GM12873 (cell line): ENCODE measurements around the gene SBK2.

Experiments
- TF ChIP-seq, protein P1 (sequence below): IDR thresholded peaks from 2 replicates; pipeline ENCODE4 v1.5.1; 2012; ENCODE audit warnings: low read depth, mild to moderate bottlenecking, moderate library complexity, low read length, control low read depth; ENCODE audit not compliant: insufficient read depth; ENCODE audit errors: missing control alignments

The SBK2 gene

GRCh38 chr19:55536366-55536765 lies 567 bp downstream of the SBK2 start:
- TF ChIP-seq, protein P1, sequence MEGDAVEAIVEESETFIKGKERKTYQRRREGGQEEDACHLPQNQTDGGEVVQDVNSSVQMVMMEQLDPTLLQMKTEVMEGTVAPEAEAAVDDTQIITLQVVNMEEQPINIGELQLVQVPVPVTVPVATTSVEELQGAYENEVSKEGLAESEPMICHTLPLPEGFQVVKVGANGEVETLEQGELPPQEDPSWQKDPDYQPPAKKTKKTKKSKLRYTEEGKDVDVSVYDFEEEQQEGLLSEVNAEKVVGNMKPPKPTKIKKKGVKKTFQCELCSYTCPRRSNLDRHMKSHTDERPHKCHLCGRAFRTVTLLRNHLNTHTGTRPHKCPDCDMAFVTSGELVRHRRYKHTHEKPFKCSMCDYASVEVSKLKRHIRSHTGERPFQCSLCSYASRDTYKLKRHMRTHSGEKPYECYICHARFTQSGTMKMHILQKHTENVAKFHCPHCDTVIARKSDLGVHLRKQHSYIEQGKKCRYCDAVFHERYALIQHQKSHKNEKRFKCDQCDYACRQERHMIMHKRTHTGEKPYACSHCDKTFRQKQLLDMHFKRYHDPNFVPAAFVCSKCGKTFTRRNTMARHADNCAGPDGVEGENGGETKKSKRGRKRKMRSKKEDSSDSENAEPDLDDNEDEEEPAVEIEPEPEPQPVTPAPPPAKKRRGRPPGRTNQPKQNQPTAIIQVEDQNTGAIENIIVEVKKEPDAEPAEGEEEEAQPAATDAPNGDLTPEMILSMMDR = no peak

DNA sequence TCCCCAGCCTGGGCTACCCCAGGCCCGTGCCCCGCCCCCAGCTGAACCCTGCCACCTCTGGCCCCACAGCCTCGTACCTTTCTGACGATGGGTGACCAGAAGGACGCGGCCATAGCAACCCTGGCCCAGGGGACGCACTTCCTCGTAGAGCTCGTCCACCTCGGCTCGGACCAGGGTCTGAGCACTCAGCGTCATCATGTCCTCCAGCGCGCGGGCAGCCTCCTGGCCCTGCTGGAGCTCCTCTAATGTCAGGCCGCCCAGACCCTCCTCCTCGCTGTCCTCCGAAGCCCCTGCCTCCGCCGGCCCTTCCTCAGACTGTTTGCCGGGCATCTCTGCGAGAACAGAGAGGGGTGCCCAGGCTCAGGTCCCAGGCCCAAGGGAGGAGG lies 975 bp downstream of the SBK2 start:
- TF ChIP-seq, protein P1 = no peak

DNA sequence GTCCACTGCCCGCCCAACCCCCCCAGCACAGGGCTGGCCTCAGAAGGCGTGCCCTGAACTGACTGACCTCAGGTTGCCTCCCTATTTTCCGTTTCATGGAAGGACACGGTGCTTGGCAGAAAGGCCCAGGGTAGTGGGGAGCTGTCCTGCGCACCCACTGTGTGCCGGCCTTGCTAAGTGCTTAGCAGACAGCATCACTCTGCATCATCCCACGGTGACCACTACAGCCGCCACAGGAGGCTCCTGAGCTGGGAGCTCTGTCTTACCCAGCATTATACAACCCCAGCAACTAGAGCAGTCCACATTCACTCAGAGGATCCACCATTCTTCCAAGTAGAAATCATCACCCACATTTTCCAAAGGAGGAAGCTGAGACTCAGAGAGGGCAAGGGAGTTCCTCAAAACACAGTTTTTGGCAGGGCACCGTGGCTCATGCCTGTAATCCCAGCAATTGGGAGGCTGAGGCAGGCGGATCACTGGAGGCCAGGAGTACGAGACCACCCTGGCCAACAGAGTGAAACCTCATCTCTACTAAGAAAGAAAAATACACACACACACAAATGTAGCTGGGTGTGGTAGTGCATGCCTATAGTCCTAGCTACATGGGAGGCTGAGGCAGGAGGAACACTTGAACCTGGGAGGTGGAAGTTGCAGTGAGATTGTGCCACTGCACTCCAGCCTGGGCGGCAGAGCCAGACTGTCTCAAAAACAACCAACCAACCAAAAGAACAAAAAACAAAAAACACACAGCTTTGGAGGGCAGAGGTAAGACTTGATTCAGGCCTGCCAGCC lies 1.6 kb downstream of the SBK2 start:
- TF ChIP-seq, protein P1 = no peak

DNA sequence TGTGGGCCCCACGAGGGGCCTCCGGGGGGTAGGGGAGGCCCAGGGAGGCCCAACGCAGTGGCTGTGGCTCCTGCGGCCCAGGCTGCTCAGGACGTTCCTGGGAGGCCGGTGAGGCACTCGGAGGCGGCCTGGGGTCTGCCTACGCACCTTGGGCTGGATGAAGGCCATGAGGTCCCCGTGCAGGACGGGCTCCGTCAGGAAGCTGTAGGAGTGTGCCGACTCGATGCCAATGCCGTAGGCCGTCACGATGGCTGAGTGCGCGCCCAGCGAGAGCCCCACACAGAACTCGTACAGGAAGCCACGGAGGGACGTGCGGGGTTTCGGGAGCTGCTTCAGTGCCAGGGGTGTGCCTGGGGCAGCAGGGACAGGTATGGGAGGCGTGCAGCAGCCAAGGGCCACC lies 5.9 kb downstream of the SBK2 start:
- TF ChIP-seq, protein P1 = no peak

DNA sequence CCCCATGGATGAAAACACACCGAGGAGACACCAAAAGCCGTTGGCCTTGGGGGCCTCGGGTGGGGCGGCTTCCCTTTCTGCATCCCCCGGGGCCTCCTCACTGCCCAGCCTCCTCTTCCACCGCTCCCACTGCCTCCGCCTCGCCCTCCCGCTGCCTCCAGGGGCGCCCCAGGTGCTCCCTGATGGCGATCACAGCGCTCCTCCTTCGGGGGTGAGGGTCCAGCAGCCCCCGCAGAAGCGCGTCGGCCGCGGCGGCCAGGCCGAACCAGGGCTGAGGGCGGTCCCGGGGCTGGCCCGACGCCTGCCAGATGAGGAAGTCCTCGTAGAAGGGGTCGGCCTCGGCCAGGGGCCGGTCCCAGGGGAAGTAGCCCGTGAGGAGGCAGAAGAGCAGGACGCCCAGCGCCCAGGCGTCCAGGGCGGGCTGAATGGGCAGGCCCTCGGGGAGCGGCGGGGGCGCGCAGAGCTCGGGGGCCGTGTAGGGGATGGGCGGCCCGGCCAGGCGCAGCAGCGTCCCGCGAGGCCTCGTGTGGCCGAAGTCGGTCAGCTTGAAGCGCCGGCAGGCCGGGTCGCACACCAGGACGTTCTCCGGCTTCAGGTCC lies 7.2 kb downstream of the SBK2 start:
- TF ChIP-seq, protein P1 = no peak

GRCh38 chr19:55528030-55528803 lies 8.7 kb downstream of the SBK2 start:
- TF ChIP-seq, protein P1 = no peak
